OCI-LY7 (cell line): ENCODE measurements around the gene ULK3. TPM values are rescaled to one million over a fixed set of nuclear protein-coding genes. Genes with fewer than 3 reads are reported as not detected.
A peak's percentile ranks its signal among the peaks of the same experiment; 100 is the strongest.

ENCODE experiments used
- BruUV-seq: library from RNA; stranded (reverse); fragments of 400-500 nt; replicated peaks from 2 replicates; lab custom pipeline; 2021; lab: Mats Ljungman, UMichigan
- CTCF ChIA-PET: fragments of 300-600 bp; sonication (Branson Sonifier 250); formaldehyde crosslinking; loops from one replicate; lab custom pipeline; 2022; ENCODE audit warnings: antibody characterized with exemption; ENCODE audit not compliant: unreplicated experiment; lab: Charles Lee
- POLR2A ChIA-PET: fragments of 300-600 bp; sonication (Branson Sonifier 250); formaldehyde crosslinking; loops from one replicate; lab custom pipeline; 2022; ENCODE audit warnings: antibody characterized with exemption; lab: Charles Lee
- DNase-seq: peaks from one replicate; pipeline ENCODE4 v3.0.0-alpha.2; 2015; ENCODE audit warnings: low spot score
- H2AFZ ChIP-seq: fragments of 200-600 bp; sonication (generic), shearing (Covaris generic); 2 replicates; pipeline ENCODE4 v1.6.1; 2014; ENCODE audit warnings: mild to moderate bottlenecking, antibody characterized with exemption, low read length, moderate library complexity
- H3K27ac ChIP-seq: fragments of 200-600 bp; sonication (generic); 2 replicates; pipeline ENCODE4 v1.5.1; 2014; ENCODE audit warnings: mixed run types, low read depth, mild to moderate bottlenecking, moderate library complexity, low read length, inconsistent platforms; ENCODE audit not compliant: poor library complexity, severe bottlenecking
- H3K36me3 ChIP-seq: fragments of 200-600 bp; sonication (generic); 2 replicates; pipeline ENCODE4 v1.6.1; 2014; ENCODE audit warnings: mild to moderate bottlenecking, antibody characterized with exemption, low read length, moderate library complexity, mixed read lengths; ENCODE audit not compliant: insufficient read depth
- H3K4me1 ChIP-seq: fragments of 200-600 bp; sonication (generic); 2 replicates; pipeline ENCODE4 v1.5.1; 2014; ENCODE audit warnings: mild to moderate bottlenecking, low read length; ENCODE audit not compliant: insufficient read depth, poor library complexity, severe bottlenecking
- H3K4me2 ChIP-seq: fragments of 200-600 bp; sonication (generic); 2 replicates; pipeline ENCODE4 v1.6.1; 2014; ENCODE audit warnings: mild to moderate bottlenecking, low read length
- H3K4me3 ChIP-seq: fragments of 200-600 bp; sonication (generic); 2 replicates; pipeline ENCODE4 v1.5.1; 2014; ENCODE audit warnings: mild to moderate bottlenecking, low read depth, low read length; ENCODE audit not compliant: poor library complexity, severe bottlenecking
- H3K79me2 ChIP-seq: fragments of 200-600 bp; sonication (generic); 2 replicates; pipeline ENCODE4 v1.6.1; 2016; ENCODE audit warnings: low read depth, mild to moderate bottlenecking, low read length, moderate library complexity, mixed read lengths; ENCODE audit not compliant: insufficient read depth
- H3K9me2 ChIP-seq: fragments of 200-600 bp; sonication (generic); 2 replicates; pipeline ENCODE4 v1.6.1; 2016; ENCODE audit warnings: mild to moderate bottlenecking, low read length, mixed read lengths; ENCODE audit not compliant: insufficient read depth
- H3K9me3 ChIP-seq: fragments of 200-600 bp; sonication (generic); 2 replicates; pipeline ENCODE4 v1.6.1; 2014; ENCODE audit warnings: mild to moderate bottlenecking, mixed run types, low read length, mixed read lengths
- H4K20me1 ChIP-seq: fragments of 200-600 bp; sonication (generic); 2 replicates; pipeline ENCODE4 v1.6.1; 2014; ENCODE audit warnings: mild to moderate bottlenecking, antibody characterized with exemption, low read length, moderate library complexity, mixed read lengths; ENCODE audit not compliant: insufficient read depth
- EZH2phosphoT487 ChIP-seq: fragments of 200-600 bp; sonication (generic); IDR thresholded peaks from 2 replicates; pipeline ENCODE4 v1.6.1; 2018; ENCODE audit warnings: low read depth, borderline replicate concordance, mild to moderate bottlenecking, mixed run types, antibody characterized with exemption, low read length, moderate library complexity, mixed read lengths
- intact Hi-C: fragments of 100-400 bp; cut with micrococcal nuclease; formaldehyde crosslinking; loops from one replicate; pipeline ENCODE4 v1.10.0; 2022; ENCODE audit not compliant: unreplicated experiment
- total RNA-seq, 2 experiments: library from RNA; depleted of rRNA in 1 of 2; stranded (reverse); fragments of >200 nt in 1 of 2; shearing (Covaris generic) in 1 of 2; gene quantifications; 2 replicates each; pipeline ENCODE4 v1.2.3, GENCODE V29; 2014 to 2022
- TF ChIP-seq, protein P1 (sequence below): fragments of 200-600 bp; sonication (generic); conservative IDR thresholded peaks from 2 replicates; pipeline ENCODE4 v1.5.1; 2014; ENCODE audit warnings: mild to moderate bottlenecking, antibody characterized with exemption, low read length, moderate library complexity, mixed read lengths

ULK3 gene
- total RNA-seq, 2 experiments from 2014 or later = 31.7 to 46.4 TPM

DNA sequence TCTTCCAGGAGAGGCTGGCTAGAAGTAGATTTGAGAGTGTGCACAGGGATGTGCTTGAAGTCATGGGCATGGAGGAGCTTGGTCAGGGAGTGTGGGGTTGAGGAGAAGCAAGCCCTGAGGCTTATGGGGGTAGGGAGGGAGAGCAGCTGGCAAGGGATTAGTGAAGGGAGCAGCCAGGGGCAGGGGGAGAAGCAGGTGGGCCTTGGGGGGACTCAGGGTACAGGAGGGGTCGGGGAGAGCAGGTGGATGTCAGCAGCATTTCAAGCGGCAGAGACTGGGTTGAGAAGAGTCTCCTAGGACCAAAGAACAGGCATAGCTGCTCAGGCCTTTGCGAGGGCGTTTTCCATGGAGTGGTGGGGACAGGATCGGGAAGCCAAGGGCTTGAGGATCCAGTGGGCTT is 33.7 kb downstream of the ULK3 start:
- no peak overlapping the region for H2AFZ ChIP-seq
- ChIA-PET POLR2A (interaction anchor here (2.5 kb wide), 1 partner anchor 12 kb away, joined by 11 read pairs; no protein-coding TSS in a partner anchor), CTCF (interaction anchor here (0.7 kb wide), 1 partner anchor 373 kb away, joined by 3 read pairs; no protein-coding TSS in a partner anchor)
- no peaks in the 10 kb centered on the region for H3K79me2 ChIP-seq
- H3K4me1 ChIP-seq = peaks cover 12% of the 10 kb centered on the region
- H3K4me2 ChIP-seq = 0 out of 2 replicates have a peak overlapping the region, but pooled peaks have one; percentile 0
- no peak overlapping the region for H3K27ac ChIP-seq
- no TSS peak for BruUV-seq
- TF ChIP-seq EZH2phosphoT487 = no peak
- TF ChIP-seq, protein P1, sequence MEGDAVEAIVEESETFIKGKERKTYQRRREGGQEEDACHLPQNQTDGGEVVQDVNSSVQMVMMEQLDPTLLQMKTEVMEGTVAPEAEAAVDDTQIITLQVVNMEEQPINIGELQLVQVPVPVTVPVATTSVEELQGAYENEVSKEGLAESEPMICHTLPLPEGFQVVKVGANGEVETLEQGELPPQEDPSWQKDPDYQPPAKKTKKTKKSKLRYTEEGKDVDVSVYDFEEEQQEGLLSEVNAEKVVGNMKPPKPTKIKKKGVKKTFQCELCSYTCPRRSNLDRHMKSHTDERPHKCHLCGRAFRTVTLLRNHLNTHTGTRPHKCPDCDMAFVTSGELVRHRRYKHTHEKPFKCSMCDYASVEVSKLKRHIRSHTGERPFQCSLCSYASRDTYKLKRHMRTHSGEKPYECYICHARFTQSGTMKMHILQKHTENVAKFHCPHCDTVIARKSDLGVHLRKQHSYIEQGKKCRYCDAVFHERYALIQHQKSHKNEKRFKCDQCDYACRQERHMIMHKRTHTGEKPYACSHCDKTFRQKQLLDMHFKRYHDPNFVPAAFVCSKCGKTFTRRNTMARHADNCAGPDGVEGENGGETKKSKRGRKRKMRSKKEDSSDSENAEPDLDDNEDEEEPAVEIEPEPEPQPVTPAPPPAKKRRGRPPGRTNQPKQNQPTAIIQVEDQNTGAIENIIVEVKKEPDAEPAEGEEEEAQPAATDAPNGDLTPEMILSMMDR = 0 out of 2 replicates have a peak, but pooled peaks have one; percentile 16
- H3K9me3 ChIP-seq = no peaks in the 10 kb centered on the region
- H3K4me3 ChIP-seq = no peak overlapping the region
- no peak for DNase-seq
- intact Hi-C loops = no loop called here
- no peaks in the 10 kb centered on the region for H3K9me2 ChIP-seq
- no peaks in the 10 kb centered on the region for H4K20me1 ChIP-seq
- H3K36me3 ChIP-seq = peaks cover 16% of the 10 kb centered on the region

- Histone ChIP-seq H3K4me2 (no peak overlapping the region), H3K9me2 (no peaks in the 10 kb centered on the region), H4K20me1 (no peaks in the 10 kb centered on the region), H3K36me3 (peaks cover 20% of the 10 kb centered on the region), H3K4me3 (no peak overlapping the region), H3K4me1 (peaks cover 12% of the 10 kb centered on the region), H3K79me2 (no peaks in the 10 kb centered on the region), H3K27ac (no peak overlapping the region), H3K9me3 (no peaks in the 10 kb centered on the region), H2AFZ (no peak overlapping the region)
- no peak for TF ChIP-seq EZH2phosphoT487
- TF ChIP-seq, protein P1 = peak; percentile 57
- DNase-seq = no peak
- ChIA-PET POLR2A (interaction anchor here (1.0 to 2.5 kb wide), 2 partner anchors 12 kb away, joined by 6 to 11 read pairs; no protein-coding TSS in a partner anchor), CTCF (no interaction called here)
- intact Hi-C loops = no loop called here
- BruUV-seq = no TSS peak
These were observed 34.1 kb downstream of the ULK3 start for GRCh38 chr15:74808840-74809229.

- H3K27ac ChIP-seq = no peak overlapping the region
- TF ChIP-seq, protein P1 = no peak
- TF ChIP-seq EZH2phosphoT487 = no peak
- H3K79me2 ChIP-seq = no peaks in the 10 kb centered on the region
- no peaks in the 10 kb centered on the region for H3K9me3 ChIP-seq
- no TSS peak for BruUV-seq
- ChIA-PET POLR2A (interaction anchor here (0.8 to 1.9 kb wide), 3 partner anchors 13 to 36 kb away, joined by 3 to 6 read pairs (median 4); no protein-coding TSS in a partner anchor), CTCF (no interaction called here)
- intact Hi-C loops = no loop called here
- peaks cover 25% of the 10 kb centered on the region for H3K36me3 ChIP-seq
- H4K20me1 ChIP-seq = no peaks in the 10 kb centered on the region
- H3K4me2 ChIP-seq = no peak overlapping the region
- no peak for DNase-seq
- H3K9me2 ChIP-seq = no peaks in the 10 kb centered on the region
- H3K4me1 ChIP-seq = peaks cover 12% of the 10 kb centered on the region
- no peak overlapping the region for H3K4me3 ChIP-seq
- H2AFZ ChIP-seq = no peak overlapping the region
These were observed 34.7 kb downstream of the ULK3 start for GRCh38 chr15:74808078-74808839.
